K562 (cell line): ENCODE data around the gene PBX4. TPM values are rescaled to one million over a fixed set of nuclear protein-coding genes. Genes with fewer than 3 reads are reported as not detected.

Experiments used
- ATAC-seq: fragments of 200-7000 bp; cut with Tn5 transposase; 3 replicates; pipeline ENCODE4 v1.9.1; 2020; ENCODE audit warnings: moderate library complexity
- BruUV-seq: library from RNA; stranded (reverse); fragments of 400-500 nt; replicated peaks from 2 replicates; lab custom pipeline; 2021; lab: Mats Ljungman, UMichigan
- CTCF ChIA-PET: fragments of 300-600 bp; formaldehyde crosslinking; extraction: SDS; loops from one replicate; lab custom pipeline; 2021; ENCODE audit warnings: low intra/inter-chr PET ratio; lab: Yijun Ruan, JAX
- POLR2A ChIA-PET: fragments of 300-600, 350-650 bp; sonication (Branson Sonifier 250); formaldehyde crosslinking; extraction: SDS; loops from one replicate; lab custom pipeline; 2021; ENCODE audit warnings: antibody characterized with exemption, inconsistent platforms; lab: Yijun Ruan, JAX
- DNase-seq, 4 experiments: peaks; one replicate each; pipeline versions ENCODE4 v3.0.0 to v3.0.0-alpha.2; 2011 to 2018; ENCODE audit warnings: low spot score in 3 of 4, mixed read lengths in 3 of 4; ENCODE audit errors: extremely low read depth in 1 of 4
- FAIRE-seq: peaks from 2 replicates; lab custom pipeline; 2011; peaks lifted over from hg19 to GRCh38; lab: Jason Lieb, UNC
- H2AFZ ChIP-seq: 2 replicates; pipeline ENCODE4 v1.6.0; 2011; ENCODE audit warnings: low read depth, low read length, control low read depth, inconsistent platforms
- H3K27ac ChIP-seq: fragments of 200-600 bp; 3 replicates; pipeline ENCODE4 v1.8.0; 2011; ENCODE audit warnings: low read depth, mild to moderate bottlenecking, control low read depth, inconsistent platforms, low read length, moderate library complexity, mixed read lengths; ENCODE audit errors: extremely low read depth
- H3K27me3 ChIP-seq, 2 experiments: fragments of 300-600 bp in 1 of 2; 2 replicates in 1 of 2; 3 replicates in 1 of 2; pipeline versions ENCODE4 v1.6.0 to v1.8.0; 2011; ENCODE audit warnings: inconsistent platforms in 2 of 2, low read length in 2 of 2, mild to moderate bottlenecking in 1 of 2, mixed read lengths in 1 of 2, moderate library complexity in 1 of 2; ENCODE audit not compliant: control insufficient read depth in 2 of 2, insufficient read depth in 2 of 2
- H3K36me3 ChIP-seq: fragments of 300-600 bp; 3 replicates; pipeline ENCODE4 v1.8.0; 2011; ENCODE audit warnings: mild to moderate bottlenecking, low read length, inconsistent platforms; ENCODE audit not compliant: control insufficient read depth, insufficient read depth
- H3K4me1 ChIP-seq, 2 experiments: fragments of 200-600 bp in 1 of 2; replicated peaks in 1 of 2; 2 replicates in 1 of 2; 3 replicates in 1 of 2; pipeline versions ENCODE4 v1.5.1 to v1.8.0; 2011; ENCODE audit warnings: inconsistent platforms in 2 of 2, low read length in 2 of 2, mild to moderate bottlenecking in 1 of 2, mixed read lengths in 1 of 2, moderate library complexity in 1 of 2; ENCODE audit not compliant: control insufficient read depth in 2 of 2, insufficient read depth in 2 of 2
- H3K4me2 ChIP-seq: 2 replicates; pipeline ENCODE4 v1.6.1; 2011; ENCODE audit warnings: low read length, control low read depth, inconsistent platforms, mixed read lengths; ENCODE audit not compliant: insufficient read depth
- H3K4me3 ChIP-seq: fragments of 200-600 bp; sonication (generic), shearing (Covaris generic); 2 replicates; pipeline ENCODE4 v1.5.1; 2016; ENCODE audit warnings: control low read depth, inconsistent platforms
- H3K79me2 ChIP-seq: fragments of 200-600 bp; 3 replicates; pipeline ENCODE4 v1.8.0; 2011; ENCODE audit warnings: low read length, inconsistent platforms; ENCODE audit not compliant: control insufficient read depth, insufficient read depth
- H3K9ac ChIP-seq, 2 experiments: 2 replicates each; pipeline versions ENCODE4 v1.6.0 to v1.6.1; 2011; ENCODE audit warnings: low read depth in 2 of 2, low read length in 2 of 2, control low read depth in 1 of 2, inconsistent platforms in 1 of 2, mild to moderate bottlenecking in 1 of 2, mixed read lengths in 1 of 2; ENCODE audit not compliant: insufficient read depth in 1 of 2
- H3K9me1 ChIP-seq: one replicate; pipeline ENCODE4 v1.6.0; 2011; ENCODE audit warnings: inconsistent platforms, mild to moderate bottlenecking, low read length, moderate library complexity; ENCODE audit not compliant: control insufficient read depth, insufficient read depth
- H3K9me3 ChIP-seq: replicated peaks from 2 replicates; pipeline ENCODE4 v1.5.1; 2011; ENCODE audit warnings: low read depth, low read length, inconsistent platforms; ENCODE audit not compliant: control insufficient read depth, insufficient read depth
- H4K20me1 ChIP-seq: replicated peaks from 2 replicates; pipeline ENCODE4 v1.6.1; 2011; ENCODE audit warnings: low read length, inconsistent platforms, mixed read lengths; ENCODE audit not compliant: control insufficient read depth, insufficient read depth
- ATF3 ChIP-seq, 2 experiments: fragments of 450-650 bp in 1 of 2; sonication (generic) in 1 of 2; formaldehyde crosslinking in 1 of 2; IDR thresholded peaks in 1 of 2; conservative IDR thresholded peaks in 1 of 2; 2 replicates each; pipeline versions ENCODE4 v1.6.1 to v1.8.1; 2016 to 2023; ENCODE audit warnings: mild to moderate bottlenecking in 2 of 2, moderate library complexity in 2 of 2, inconsistent platforms in 1 of 2, missing genetic modification reagents in 1 of 2
- FOSL1 ChIP-seq: fragments of 200-800 bp; sonication (Bioruptor generic); conservative IDR thresholded peaks from 2 replicates; pipeline ENCODE4 v1.6.1; 2016; ENCODE audit warnings: missing genetic modification characterization, missing compliant biosample characterization
- FUS ChIP-seq: fragments of 200-400 bp; formaldehyde crosslinking; optimal IDR thresholded peaks from 2 replicates; pipeline ENCODE3; 2017; ENCODE audit warnings: low read depth, low read length
- GTF2A2 ChIP-seq: IDR thresholded peaks from 2 replicates; pipeline ENCODE4 v1.6.1; 2016; ENCODE audit warnings: mild to moderate bottlenecking, missing genetic modification characterization, missing compliant biosample characterization
- ID3 ChIP-seq, 2 experiments: fragments of 250-450 bp in 1 of 2; fragments of 450-650 bp in 1 of 2; sonication (Bioruptor Pico) in 1 of 2; IDR thresholded peaks; 2 replicates each; pipeline versions ENCODE4 v1.6.1 to v1.8.0; 2016 to 2021; ENCODE audit warnings: mild to moderate bottlenecking in 2 of 2, moderate library complexity in 2 of 2, missing compliant biosample characterization in 1 of 2, missing genetic modification characterization in 1 of 2
- JUND ChIP-seq, 2 experiments: IDR thresholded peaks; 2 replicates in 1 of 2; 3 replicates in 1 of 2; pipeline ENCODE4 v1.6.1; 2011; ENCODE audit warnings: borderline replicate concordance in 2 of 2, low read depth in 2 of 2, low read length in 2 of 2, improper control_type of control experiment in 1 of 2, missing biosample characterization in 1 of 2, missing genetic modification characterization in 1 of 2, missing genetic modification reagents in 1 of 2
- PKNOX1 ChIP-seq: fragments of 450-650 bp; IDR thresholded peaks from 2 replicates; pipeline ENCODE4 v1.6.1; 2016
- SPI1 ChIP-seq: IDR thresholded peaks from 2 replicates; pipeline ENCODE4 v1.6.1; 2011; ENCODE audit warnings: low read depth, low read length, control low read depth, borderline replicate concordance
- TAF7 ChIP-seq: fragments of 450-650 bp; IDR thresholded peaks from 2 replicates; pipeline ENCODE4 v1.6.1; 2016; ENCODE audit warnings: missing genetic modification characterization, missing compliant biosample characterization
- ZNF277 ChIP-seq: fragments of 250-450 bp; sonication (Bioruptor Pico); IDR thresholded peaks from 2 replicates; pipeline ENCODE4 v1.8.0; 2022; ENCODE audit warnings: inconsistent platforms, mild to moderate bottlenecking, moderate library complexity, borderline replicate concordance
- ZNF41 ChIP-seq: fragments of 250-450 bp; sonication (Bioruptor Pico); conservative IDR thresholded peaks from 2 replicates; pipeline ENCODE4 v1.4.0; 2020; ENCODE audit warnings: mild to moderate bottlenecking
- ZNF707 ChIP-seq: fragments of 250-450 bp; sonication (Bioruptor Pico); conservative IDR thresholded peaks from 2 replicates; pipeline ENCODE4 v1.8.0; 2022; ENCODE audit warnings: inconsistent platforms, mild to moderate bottlenecking, moderate library complexity
- WGBS: fragments of 100-300 bp; shearing (Covaris generic); methylation state at CpG from one replicate; pipeline ENCODE4 v1.1.6; 2016; ENCODE audit warnings: low coverage, mixed read lengths; ENCODE audit not compliant: insufficient coverage; ENCODE audit errors: missing lambda C conversion rate; 5-methylcytosine and 5-hydroxymethylcytosine counted together
- in situ Hi-C: fragments of 300-500 bp; cut with MboI; formaldehyde crosslinking; loops from 4 replicates; pipeline ENCODE4 v1.15.0; 2018; ENCODE audit warnings: inconsistent platforms, mixed read lengths
- intact Hi-C: fragments of 100-400 bp; cut with micrococcal nuclease; formaldehyde crosslinking; loops from 2 replicates; pipeline ENCODE4 v1.14.2; 2022
- polyA plus RNA-seq, 8 experiments: library from polyadenylated mRNA; depleted of rRNA in 4 of 8; stranded (reverse) in 5 of 8; unstranded in 3 of 8; fragments of >200 nt; fragmentation: Nextera tagmentation in 2 of 8; fragmentation: Illumina TruSeq in 1 of 8; extraction: Ambion mirVana in 2 of 8; extraction: Trizol in 1 of 8; gene quantifications; 2 replicates each; pipeline versions ENCODE4 v1.2.1 to v1.2.3, GENCODE V29; 2011 to 2014; ENCODE audit warnings: inconsistent platforms in 1 of 8, missing spikeins in 1 of 8
- total RNA-seq, 7 experiments: library from RNA; depleted of rRNA in 6 of 7; stranded (reverse); fragments of >200 nt in 6 of 7; fragmentation: Illumina TruSeq in 2 of 7; extraction: Trizol in 2 of 7; gene quantifications; 2 replicates each; pipeline versions ENCODE4 v1.2.1 to v1.2.3, GENCODE V29; 2011 to 2021; ENCODE audit warnings: low replicate concordance in 1 of 7

PBX4 gene
- total and polyA plus RNA-seq, 9 of the 15 experiments (the other 6 are each of a cell fraction or from before 2014, with no cell fraction given): 0.11 to 3.8 (median 1.6) TPM; not detected in 1

GRCh38 chr19:19592690-19593089, 25.8 kb downstream of the PBX4 start (continued):
- TF ChIP-seq GTF2A2: no peak
- TF ChIP-seq ZNF707: no peak
- TF ChIP-seq ID3 (CRISPR knock-in tag; IDR thresholded peaks at IDR 0.05): no peak
- TF ChIP-seq ID3 (tag; IDR thresholded peaks at IDR 0.05): no peak
- no peak for TF ChIP-seq TAF7 (tag)
- no peak for TF ChIP-seq ZNF277 (CRISPR knock-in tag)
- TF ChIP-seq FUS: no peak

- Histone ChIP-seq H3K27me3 (peaks cover 0 to 8% of the 10 kb centered on the region in 2 experiments; a peak in 2 of 5 replicates), H3K9ac (peak overlapping the region in 1 of 2 experiments; percentile 64; a peak in 1 of 4 replicates), H3K4me1 (no peaks in the 10 kb centered on the region; a peak in 1 of 5 replicates), H3K36me3 (no peaks in the 10 kb centered on the region), H2AFZ (peak overlapping the region; percentile 44; the same call in 1 of the 2 replicates), H3K9me1 (no peaks in the 10 kb centered on the region), H3K27ac (no peak overlapping the region), H3K79me2 (no peaks in the 10 kb centered on the region), H3K9me3 (no peaks in the 10 kb centered on the region), H3K4me3 (no peak overlapping the region), H4K20me1 (no peaks in the 10 kb centered on the region), H3K4me2 (no peak overlapping the region)
- intact Hi-C loops (no loop called here), in situ Hi-C loops (no loop called here)
- 31% methylated on average over 13 of the region's 13 CpGs for WGBS
- ATAC-seq: peak; percentile 40; the same call in 2 of the 3 replicates
- DNase-seq: no peak
- no peak for FAIRE-seq
- CTCF ChIA-PET: no interaction called here
- no TSS peak for BruUV-seq
- no peak for TF ChIP-seq ZNF41 (CRISPR knock-in tag)
- TF ChIP-seq JUND (IDR thresholded peaks at IDR 0.05; ENCODE audit: borderline replicate concordance, low read depth, low read length): peak; percentile 17; the same call in 1 of the 2 replicates
- TF ChIP-seq JUND (tag; IDR thresholded peaks at IDR 0.05; ENCODE audit: borderline replicate concordance, low read depth, low read length): 0 out of 3 replicates have a peak, but pooled peaks have one; percentile 19
- TF ChIP-seq FOSL1 (tag): peak; percentile 60
- 0 out of 2 replicates have a peak, but pooled peaks have one; percentile 13 for TF ChIP-seq PKNOX1
- no peak for TF ChIP-seq SPI1
- TF ChIP-seq ATF3 (IDR thresholded peaks at IDR 0.05): peak; percentile 52
- no peak for TF ChIP-seq ATF3 (CRISPR knock-in tag; conservative IDR thresholded peaks at IDR 0.05)
- POLR2A ChIA-PET: no interaction called here
Measured at GRCh38 chr19:19591133-19591825, 27.2 kb downstream of the PBX4 start.
